SK-N-SH (cell line): ENCODE measurements around the gene C16orf95. TPM values are rescaled to one million over a fixed set of nuclear protein-coding genes. Genes with fewer than 3 reads are reported as not detected.
A peak's percentile ranks its signal among the peaks of the same experiment; 100 is the strongest.

Experiments
- CTCF ChIA-PET: fragments of 300-600, 350-600 bp; formaldehyde crosslinking; extraction: SDS; loops from one replicate; lab custom pipeline; 2021; lab: Yijun Ruan, JAX
- POLR2A ChIA-PET: fragments of 350-600 bp; sonication (Branson Sonifier 250); formaldehyde crosslinking; extraction: SDS; loops from one replicate; lab custom pipeline; 2020; ENCODE audit warnings: antibody characterized with exemption, inconsistent platforms; lab: Yijun Ruan, JAX
- DNase-seq: peaks from one replicate; pipeline ENCODE4 v3.0.0; 2012
- H2AFZ ChIP-seq: fragments of 200-600 bp; sonication (generic); 2 replicates; pipeline ENCODE4 v1.8.1; 2016; ENCODE audit warnings: antibody characterized with exemption, mild to moderate bottlenecking, low read depth
- H3F3A ChIP-seq: fragments of 200-600 bp; sonication (generic); replicated peaks from 2 replicates; pipeline ENCODE3; 2016; ENCODE audit warnings: antibody characterized with exemption, mild to moderate bottlenecking; ENCODE audit not compliant: insufficient read depth
- H3K27ac ChIP-seq, 2 experiments: fragments of 200-500 bp in 1 of 2; fragments of 200-600 bp in 1 of 2; sonication (Bioruptor generic) in 1 of 2; sonication (generic), shearing (Covaris generic) in 1 of 2; 2 replicates each; pipeline versions ENCODE4 v1.5.1 to v1.6.1; 2014 to 2016; ENCODE audit warnings: low read depth in 2 of 2, inconsistent platforms in 1 of 2, low read length in 1 of 2, mild to moderate bottlenecking in 1 of 2, mixed read lengths in 1 of 2
- H3K27me3 ChIP-seq: fragments of 200-600 bp; sonication (generic), shearing (Covaris generic); 2 replicates; pipeline ENCODE4 v1.6.1; 2016; ENCODE audit warnings: mixed run types; ENCODE audit not compliant: insufficient read depth
- H3K36me3 ChIP-seq, 2 experiments: fragments of 200-500 bp in 1 of 2; fragments of 200-600 bp in 1 of 2; sonication (Bioruptor generic) in 1 of 2; sonication (generic) in 1 of 2; replicated peaks in 1 of 2; 2 replicates each; pipeline versions ENCODE3 to v1.5.1; 2014 to 2016; ENCODE audit warnings: low read length in 1 of 2, mild to moderate bottlenecking in 1 of 2; ENCODE audit not compliant: insufficient read depth in 2 of 2, control insufficient read depth in 1 of 2
- H3K4me1 ChIP-seq, 2 experiments: fragments of 200-500 bp in 1 of 2; fragments of 200-600 bp in 1 of 2; sonication (Bioruptor generic) in 1 of 2; sonication (generic), shearing (Covaris generic) in 1 of 2; 2 replicates each; pipeline versions ENCODE4 v1.5.1 to v1.6.1; 2014 to 2016; ENCODE audit warnings: low read depth in 1 of 2, low read length in 1 of 2, mixed run types in 1 of 2; ENCODE audit not compliant: insufficient read depth in 2 of 2, control insufficient read depth in 1 of 2
- H3K4me2 ChIP-seq: fragments of 200-600 bp; sonication (generic), shearing (Covaris generic); 2 replicates; pipeline ENCODE4 v1.6.1; 2017; ENCODE audit warnings: mixed run types
- H3K4me3 ChIP-seq, 2 experiments: fragments of 200-500 bp in 1 of 2; fragments of 200-600 bp in 1 of 2; sonication (Bioruptor generic) in 1 of 2; sonication (generic), shearing (Covaris generic) in 1 of 2; 2 replicates each; pipeline versions ENCODE4 v1.5.1 to v1.8.1; 2014 to 2016; ENCODE audit warnings: low read depth in 2 of 2, inconsistent platforms in 1 of 2, low read length in 1 of 2, mild to moderate bottlenecking in 1 of 2, mixed read lengths in 1 of 2, moderate library complexity in 1 of 2
- H3K79me2 ChIP-seq: fragments of 200-600 bp; sonication (generic); 2 replicates; pipeline ENCODE4 v1.8.1; 2017; ENCODE audit warnings: mild to moderate bottlenecking; ENCODE audit not compliant: insufficient read depth
- H3K9ac ChIP-seq: fragments of 200-600 bp; sonication (generic); 2 replicates; pipeline ENCODE4 v1.6.1; 2017; ENCODE audit warnings: mixed run types
- H3K9me2 ChIP-seq: fragments of 200-600 bp; sonication (generic); 2 replicates; pipeline ENCODE4 v1.6.1; 2017; ENCODE audit warnings: mixed run types
- H3K9me3 ChIP-seq: fragments of 200-600 bp; sonication (generic); 2 replicates; pipeline ENCODE4 v1.6.1; 2017; ENCODE audit warnings: mixed run types, mild to moderate bottlenecking, moderate library complexity
- H4K20me1 ChIP-seq: fragments of 200-600 bp; sonication (generic); 2 replicates; pipeline ENCODE4 v1.6.1; 2017; ENCODE audit warnings: mild to moderate bottlenecking, mixed run types; ENCODE audit not compliant: insufficient read depth
- CHD2 ChIP-seq: fragments of 150-350 bp; IDR thresholded peaks from 2 replicates; pipeline ENCODE4 v1.6.1; 2018; ENCODE audit warnings: low read length; ENCODE audit not compliant: partially characterized antibody
- FOSL2 ChIP-seq: IDR thresholded peaks from 2 replicates; pipeline ENCODE4 v1.4.0; 2012; ENCODE audit warnings: low read depth, mild to moderate bottlenecking, moderate library complexity, borderline replicate concordance
- GABPA ChIP-seq: IDR thresholded peaks from 2 replicates; pipeline ENCODE4 v1.4.0; 2012; ENCODE audit warnings: low read depth, mild to moderate bottlenecking
- JUND ChIP-seq: IDR thresholded peaks from 2 replicates; pipeline ENCODE4 v1.4.0; 2012
- NFIC ChIP-seq: IDR thresholded peaks from 2 replicates; pipeline ENCODE4 v1.4.0; 2012; ENCODE audit warnings: borderline replicate concordance
- RAD21 ChIP-seq: IDR thresholded peaks from 2 replicates; pipeline ENCODE4 v1.6.1; 2012; ENCODE audit warnings: mild to moderate bottlenecking, low read length
- SIN3A ChIP-seq: IDR thresholded peaks from 2 replicates; pipeline ENCODE4 v1.6.1; 2012; ENCODE audit warnings: low read depth, mild to moderate bottlenecking, low read length, moderate library complexity, borderline replicate concordance
- WGBS: methylation state at CpG from one replicate; pipeline ENCODE4 v1.1.6; 2017; ENCODE audit warnings: low lambda C conversion rate; 5-methylcytosine and 5-hydroxymethylcytosine counted together
- polyA plus RNA-seq, 3 experiments: library from polyadenylated mRNA; depleted of rRNA; stranded (reverse); fragments of >200 nt; gene quantifications; 2 replicates each; pipeline ENCODE4 v1.2.3, GENCODE V29; 2012
- TF ChIP-seq, protein P1 (sequence below): fragments of 150-350 bp; IDR thresholded peaks from 2 replicates; pipeline ENCODE4 v1.6.1; 2017; ENCODE audit warnings: antibody characterized with exemption, low read length, low read depth, borderline replicate concordance
- TF ChIP-seq, protein P2 (sequence below): IDR thresholded peaks from 2 replicates; pipeline ENCODE4 v1.4.0; 2012; ENCODE audit warnings: low read depth, borderline replicate concordance

C16orf95 gene
- polyA plus RNA-seq, 1 of the 3 experiments (the other 2 are of a cell fraction): 5.0 TPM

DNA sequence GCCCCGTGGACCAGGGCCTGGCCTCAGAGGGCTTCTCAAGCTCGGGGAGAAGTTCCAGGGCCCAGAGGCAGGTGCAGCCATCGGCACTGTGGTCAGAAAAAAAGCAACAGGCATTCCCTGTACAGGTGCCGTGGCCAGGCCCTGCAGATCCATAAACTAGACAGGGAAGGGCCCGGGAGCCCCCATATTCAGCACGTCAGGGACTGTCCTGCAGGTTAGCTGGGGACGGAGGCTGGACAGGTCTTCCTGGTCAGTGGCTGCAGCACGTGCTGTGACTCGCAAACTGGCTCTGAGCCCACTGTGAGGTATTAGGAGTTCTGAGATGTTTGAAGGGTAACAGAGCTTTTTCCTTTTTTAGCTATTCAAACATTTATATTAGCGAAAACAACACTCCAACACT is 15.0 kb upstream of the C16orf95 start:
- H3K9me2 ChIP-seq: no peaks in the 10 kb centered on the region
- POLR2A ChIA-PET: interaction anchor here (2.1 kb wide), 1 partner anchor 52 kb away, joined by 6 read pairs; the partner anchor contains the start of gene FBXO31
- H4K20me1 ChIP-seq: 0 out of 2 replicates have a peak, but pooled peaks cover 6% of the 10 kb centered on the region
- no peak overlapping the region for H3K27ac ChIP-seq
- H3K9me3 ChIP-seq: no peaks in the 10 kb centered on the region
- peaks cover 0 to 46% of the 10 kb centered on the region in 2 experiments for H3K36me3 ChIP-seq
- CTCF ChIA-PET: interaction anchor here (1.2 to 1.8 kb wide), 7 partner anchors 11 to 539 kb away, joined by 3 to 5 read pairs (median 3); partner anchors contain the start of gene C16orf95
- H3K79me2 ChIP-seq: no peaks in the 10 kb centered on the region
- H3F3A ChIP-seq: no peaks in the 10 kb centered on the region
- TF ChIP-seq CHD2 (no peak), SIN3A (no peak), NFIC (0 out of 2 replicates have a peak, but pooled peaks have one; percentile 17)
- TF ChIP-seq, protein P1, sequence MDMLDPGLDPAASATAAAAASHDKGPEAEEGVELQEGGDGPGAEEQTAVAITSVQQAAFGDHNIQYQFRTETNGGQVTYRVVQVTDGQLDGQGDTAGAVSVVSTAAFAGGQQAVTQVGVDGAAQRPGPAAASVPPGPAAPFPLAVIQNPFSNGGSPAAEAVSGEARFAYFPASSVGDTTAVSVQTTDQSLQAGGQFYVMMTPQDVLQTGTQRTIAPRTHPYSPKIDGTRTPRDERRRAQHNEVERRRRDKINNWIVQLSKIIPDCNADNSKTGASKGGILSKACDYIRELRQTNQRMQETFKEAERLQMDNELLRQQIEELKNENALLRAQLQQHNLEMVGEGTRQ: no peak
- TF ChIP-seq, protein P2, sequence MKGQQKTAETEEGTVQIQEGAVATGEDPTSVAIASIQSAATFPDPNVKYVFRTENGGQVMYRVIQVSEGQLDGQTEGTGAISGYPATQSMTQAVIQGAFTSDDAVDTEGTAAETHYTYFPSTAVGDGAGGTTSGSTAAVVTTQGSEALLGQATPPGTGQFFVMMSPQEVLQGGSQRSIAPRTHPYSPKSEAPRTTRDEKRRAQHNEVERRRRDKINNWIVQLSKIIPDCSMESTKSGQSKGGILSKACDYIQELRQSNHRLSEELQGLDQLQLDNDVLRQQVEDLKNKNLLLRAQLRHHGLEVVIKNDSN: no peak
- no peak overlapping the region for H2AFZ ChIP-seq
- H3K9ac ChIP-seq: no peak overlapping the region
- H3K4me2 ChIP-seq: no peak overlapping the region
- 89% methylated on average over 7 of the region's 10 CpGs for WGBS
- peaks cover 0 to 4% of the 10 kb centered on the region in 2 experiments; a peak in 2 of 4 replicates for H3K4me1 ChIP-seq
- H3K4me3 ChIP-seq: no peak overlapping the region
- no peak for DNase-seq
- H3K27me3 ChIP-seq: no peaks in the 10 kb centered on the region

DNA sequence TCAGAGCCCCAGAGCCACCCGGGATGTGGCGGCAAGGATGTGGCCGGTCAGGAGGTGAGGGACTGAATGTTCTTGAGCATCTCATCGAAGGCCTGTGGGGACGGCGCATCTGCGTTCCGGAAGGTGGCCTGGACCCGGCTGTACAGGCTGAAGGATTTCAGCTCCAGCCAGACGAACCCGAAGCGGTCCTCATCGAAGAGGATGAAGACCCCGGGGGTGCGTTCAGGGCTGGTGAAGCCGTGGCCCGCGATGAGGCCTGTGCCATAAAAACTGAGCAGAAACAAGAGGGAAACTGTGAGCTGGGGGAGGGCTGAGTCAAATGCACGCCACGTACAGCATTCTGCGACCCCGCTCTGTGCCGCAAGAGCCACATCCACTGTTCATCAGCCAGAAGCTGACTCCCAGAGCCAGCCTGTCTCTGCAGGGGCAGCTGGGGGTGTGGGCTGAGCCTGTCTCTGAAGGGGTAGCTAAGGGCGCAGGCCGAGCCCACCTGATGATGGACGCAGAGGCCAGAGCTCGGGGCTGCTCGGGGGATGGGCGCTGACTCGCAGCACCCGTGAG is 14.1 kb upstream of the C16orf95 start:
- ChIA-PET POLR2A (interaction anchor here (0.5 to 2.1 kb wide), 2 partner anchors 52 to 1547 kb away, joined by 3 to 6 read pairs; partner anchors contain the start of gene FBXO31), CTCF (interaction anchor here (1.2 to 1.8 kb wide), 6 partner anchors 12 to 540 kb away, joined by 3 to 5 read pairs (median 4); partner anchors contain the start of gene C16orf95)
- Histone ChIP-seq H3K27ac (no peak overlapping the region), H3K79me2 (no peaks in the 10 kb centered on the region), H3F3A (no peaks in the 10 kb centered on the region), H4K20me1 (0 out of 2 replicates have a peak, but pooled peaks cover 4% of the 10 kb centered on the region), H3K4me2 (no peak overlapping the region), H3K9ac (no peak overlapping the region), H3K9me2 (no peaks in the 10 kb centered on the region), H3K9me3 (no peaks in the 10 kb centered on the region), H2AFZ (no peak overlapping the region), H3K4me3 (no peak overlapping the region), H3K27me3 (no peaks in the 10 kb centered on the region), H3K4me1 (no peaks in the 10 kb centered on the region; a peak in 1 of 4 replicates), H3K36me3 (peaks cover 0 to 46% of the 10 kb centered on the region in 2 experiments)
- TF ChIP-seq RAD21 (no peak), JUND (no peak), FOSL2 (no peak), GABPA (no peak)
- DNase-seq: no peak
- WGBS: 92% methylated on average over 18 of the region's 31 CpGs
